GM10266 (cell line): ENCODE results near the gene ASTN2.

Source experiments
- DNase-seq: peaks from one replicate; pipeline ENCODE4 v3.0.0; 2012; ENCODE audit errors: extremely low spot score
- CTCF ChIP-seq: IDR thresholded peaks from 2 replicates; pipeline ENCODE4 v1.5.1; 2012; ENCODE audit warnings: mild to moderate bottlenecking, low read depth; ENCODE audit not compliant: control insufficient read depth, insufficient read depth; ENCODE audit errors: missing control alignments

Gene ASTN2

DNA sequence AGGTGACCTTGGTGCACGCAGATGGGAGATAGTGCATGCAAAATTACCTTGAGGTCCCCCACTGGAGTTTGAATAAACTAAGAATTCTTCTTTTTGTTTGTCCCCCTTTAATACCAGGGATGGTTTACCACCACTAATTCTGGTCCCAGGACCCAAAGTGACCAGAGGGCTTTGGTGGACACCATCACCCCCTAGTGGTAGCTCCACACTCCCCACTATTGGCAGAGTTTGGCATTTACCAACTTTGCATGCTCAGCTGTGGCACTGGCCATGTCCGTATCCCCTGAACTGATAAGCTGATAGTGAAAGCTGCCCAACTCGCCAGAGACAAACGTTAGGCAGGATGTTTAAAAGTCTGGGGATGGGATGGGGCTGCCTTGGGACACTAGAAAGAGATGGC, 3.3 kb downstream of the ASTN2 start:
- peak; percentile 53 for TF ChIP-seq CTCF
- DNase-seq, result peak; percentile 54

- no peak for TF ChIP-seq CTCF
- DNase-seq, result no peak
Measured at GRCh38 chr9:117409321-117409720, 5.5 kb downstream of the ASTN2 start.

DNA sequence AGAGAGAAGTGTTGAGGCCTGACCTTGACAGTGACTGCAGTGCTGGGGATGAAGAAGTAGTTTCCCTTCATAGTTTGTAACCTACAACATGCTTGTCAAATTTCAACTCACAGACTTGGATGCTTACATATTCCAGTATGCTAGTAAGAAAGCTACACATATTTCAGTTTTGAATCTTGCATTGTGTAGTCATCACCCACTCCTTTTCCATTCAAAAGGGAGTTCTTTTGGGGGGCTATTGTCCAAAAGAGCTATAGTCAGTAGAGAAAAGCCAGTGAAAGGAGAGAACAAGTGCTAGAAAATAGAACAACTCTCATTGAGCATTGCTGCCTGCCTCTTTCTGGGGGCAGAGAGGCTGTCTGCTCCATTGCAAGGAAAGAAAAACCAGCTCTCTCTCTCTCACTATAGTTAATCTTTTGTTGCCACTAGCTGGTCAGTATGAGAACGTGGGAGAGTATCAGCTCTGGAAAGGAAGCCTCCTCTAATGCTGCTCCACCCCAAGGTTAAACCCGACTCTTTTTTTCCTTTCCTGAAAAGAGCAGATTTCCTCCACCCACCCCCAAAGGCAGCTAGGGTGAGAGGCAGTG, 7.3 kb downstream of the ASTN2 start:
- TF ChIP-seq CTCF, result no peak
- no peak for DNase-seq

- no peak for DNase-seq
- TF ChIP-seq CTCF, result no peak
Measured at GRCh38 chr9:117405950-117406705, 8.7 kb downstream of the ASTN2 start.

DNA sequence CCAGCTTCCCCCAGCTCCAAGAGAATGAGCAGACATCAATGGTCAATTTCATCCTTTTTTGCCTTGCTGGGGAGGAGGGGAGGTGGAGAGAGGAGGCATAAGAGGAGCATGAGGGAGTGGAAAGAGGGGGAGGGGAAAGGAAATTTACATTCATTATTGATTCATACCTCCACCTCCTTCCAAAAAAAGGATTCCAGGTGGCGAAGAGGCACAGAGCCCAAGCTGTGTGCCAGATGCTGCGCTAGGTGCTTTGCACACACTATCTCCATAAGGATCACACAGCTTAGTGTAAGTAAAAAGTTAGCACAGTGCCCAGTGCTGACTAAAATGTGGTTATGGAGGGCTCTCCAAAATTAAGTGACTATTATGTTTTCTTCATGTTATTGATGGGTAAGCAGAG, 11.0 kb downstream of the ASTN2 start:
- DNase-seq, result no peak
- TF ChIP-seq CTCF, result no peak

- DNase-seq, result no peak
- no peak for TF ChIP-seq CTCF
Measured at GRCh38 chr9:117403403-117403811, 11.4 kb downstream of the ASTN2 start.

GRCh38 chr9:117400171-117400570, 14.7 kb downstream of the ASTN2 start:
- no peak for DNase-seq

More at GRCh38 chr9:117400171-117400570, 14.7 kb downstream of the ASTN2 start:
- TF ChIP-seq CTCF, result no peak
